A549 (cell line): ENCODE results near the gene CDK16. TPM values are rescaled to one million over a fixed set of nuclear protein-coding genes. Genes with fewer than 3 reads are reported as not detected.
A peak's percentile ranks its signal among the peaks of the same experiment; 100 is the strongest.

Experiments used
- ATAC-seq, 2 experiments: fragments of 200-7000 bp in 1 of 2; fragments of >200 bp in 1 of 2; cut with Nextera tagmentation in 1 of 2; cut with Tn5 transposase in 1 of 2; 3 replicates each; pipeline versions ENCODE4 v1.8.0 to v1.9.1; 2018 to 2020; ENCODE audit warnings: mild to moderate bottlenecking in 1 of 2, moderate library complexity in 1 of 2
- CTCF ChIA-PET: fragments of 300-600 bp; sonication (Branson Sonifier 250); formaldehyde crosslinking; extraction: SDS; loops from one replicate; lab custom pipeline; 2021; ENCODE audit warnings: antibody characterized with exemption, inconsistent platforms; lab: Yijun Ruan, JAX
- POLR2A ChIA-PET: fragments of 350-600 bp; formaldehyde crosslinking; extraction: SDS; loops from one replicate; lab custom pipeline; 2021; ENCODE audit warnings: antibody characterized with exemption, inconsistent platforms; lab: Yijun Ruan, JAX
- DNase-seq, 2 experiments: peaks; one replicate each; pipeline versions ENCODE4 v3.0.0 to v3.0.0-alpha.2; 2011 to 2016; ENCODE audit warnings: low read depth in 1 of 2, low spot score in 1 of 2
- FAIRE-seq: peaks from 2 replicates; lab custom pipeline; 2011; peaks lifted over from hg19 to GRCh38; lab: Jason Lieb, UNC
- H3K27ac ChIP-seq, 2 experiments: fragments of >200 bp; sonication (Bioruptor Twin); formaldehyde crosslinking; 3 replicates each; pipeline ENCODE4 v1.5.1; 2016 to 2017
- H3K4me1 ChIP-seq: fragments of >200 bp; sonication (Bioruptor Twin); formaldehyde crosslinking; 3 replicates; pipeline ENCODE4 v1.6.1; 2016
- H3K4me2 ChIP-seq: fragments of >200 bp; sonication (Bioruptor Twin); formaldehyde crosslinking; 3 replicates; pipeline ENCODE4 v1.6.1; 2016
- H3K4me3 ChIP-seq: fragments of >200 bp; sonication (Bioruptor Twin); formaldehyde crosslinking; 3 replicates; pipeline ENCODE4 v1.5.1; 2016
- H3K9me3 ChIP-seq: fragments of >200 bp; sonication (Bioruptor Twin); formaldehyde crosslinking; 3 replicates; pipeline ENCODE4 v1.6.1; 2016
- BHLHE40 ChIP-seq: IDR thresholded peaks from 2 replicates; pipeline ENCODE4 v1.6.1; 2012; ENCODE audit warnings: low read depth, low read length, inconsistent platforms
- CBX8 ChIP-seq: fragments of 200-600 bp; sonication (generic); IDR thresholded peaks from 2 replicates; pipeline ENCODE4 v1.6.1; 2016
- CHD2 ChIP-seq: fragments of 150-350 bp; IDR thresholded peaks from 2 replicates; pipeline ENCODE4 v1.6.1; 2014; ENCODE audit warnings: low read length; ENCODE audit not compliant: partially characterized antibody
- EHF ChIP-seq: fragments of 250-450 bp; sonication (Bioruptor Pico); IDR thresholded peaks from 2 replicates; pipeline ENCODE4 v1.5.0; 2020; ENCODE audit warnings: mild to moderate bottlenecking
- EP300 ChIP-seq, 2 experiments: fragments of >200 bp; sonication (Bioruptor Twin); formaldehyde crosslinking; IDR thresholded peaks; 2 replicates in 1 of 2; 3 replicates in 1 of 2; pipeline ENCODE4 v1.6.1; 2016 to 2017
- FOSB ChIP-seq: fragments of 250-450 bp; sonication (Bioruptor Pico); IDR thresholded peaks from 2 replicates; pipeline ENCODE4 v1.5.0; 2020; ENCODE audit warnings: mild to moderate bottlenecking, moderate library complexity
- GATA3 ChIP-seq: IDR thresholded peaks from 2 replicates; pipeline ENCODE4 v1.6.1; 2012; ENCODE audit warnings: borderline replicate concordance
- HES2 ChIP-seq: fragments of >200 bp; sonication (Bioruptor Twin); formaldehyde crosslinking; IDR thresholded peaks from 2 replicates; pipeline ENCODE4 v1.6.1; 2016
- HOXA7 ChIP-seq: fragments of 250-450 bp; sonication (Bioruptor Pico); IDR thresholded peaks from 2 replicates; pipeline ENCODE4 v1.5.0; 2020; ENCODE audit warnings: mild to moderate bottlenecking, moderate library complexity
- HOXB13 ChIP-seq: fragments of 250-450 bp; sonication (Bioruptor Pico); IDR thresholded peaks from 2 replicates; pipeline ENCODE4 v1.5.0; 2020; ENCODE audit warnings: low read depth, mild to moderate bottlenecking, moderate library complexity
- JUN ChIP-seq, 2 experiments: fragments of >200 bp; sonication (Bioruptor Twin); formaldehyde crosslinking; IDR thresholded peaks; 2 replicates in 1 of 2; 3 replicates in 1 of 2; pipeline ENCODE4 v1.6.1; 2016 to 2017
- JUNB ChIP-seq: fragments of >200 bp; sonication (Bioruptor Twin); formaldehyde crosslinking; IDR thresholded peaks from 2 replicates; pipeline ENCODE4 v1.6.1; 2016
- KDM1A ChIP-seq: fragments of 200-600 bp; sonication (generic); IDR thresholded peaks from 2 replicates; pipeline ENCODE4 v1.6.1; 2016; ENCODE audit warnings: low read depth, mild to moderate bottlenecking
- MAFK ChIP-seq: fragments of 450-650 bp; IDR thresholded peaks from 2 replicates; pipeline ENCODE4 v1.6.1; 2014; ENCODE audit not compliant: partially characterized antibody
- MAX ChIP-seq: IDR thresholded peaks from 2 replicates; pipeline ENCODE4 v1.6.1; 2012
- MYC ChIP-seq: IDR thresholded peaks from 2 replicates; pipeline ENCODE4 v1.6.1; 2012; ENCODE audit warnings: mild to moderate bottlenecking, inconsistent platforms, low read length, improper control_type of control experiment, borderline replicate concordance
- PHF8 ChIP-seq: fragments of 200-600 bp; sonication (generic); IDR thresholded peaks from 2 replicates; pipeline ENCODE4 v1.6.1; 2016; ENCODE audit warnings: low read depth, mild to moderate bottlenecking, antibody characterized with exemption, moderate library complexity, borderline replicate concordance
- POLR2A ChIP-seq: IDR thresholded peaks from 2 replicates; pipeline ENCODE4 v1.6.1; 2012; ENCODE audit warnings: mild to moderate bottlenecking, low read length
- RFX5 ChIP-seq: fragments of 450-650 bp; IDR thresholded peaks from 2 replicates; pipeline ENCODE4 v1.7.1; 2014; ENCODE audit warnings: antibody characterized with exemption, mild to moderate bottlenecking, moderate library complexity
- RNF2 ChIP-seq: fragments of 200-600 bp; sonication (generic); IDR thresholded peaks from 2 replicates; pipeline ENCODE4 v1.6.1; 2016; ENCODE audit warnings: low read depth, mild to moderate bottlenecking, antibody characterized with exemption, moderate library complexity, borderline replicate concordance
- WGBS: methylation state at CpG from one replicate; pipeline ENCODE4 v1.1.6; 2017; ENCODE audit errors: missing lambda C conversion rate; 5-methylcytosine and 5-hydroxymethylcytosine counted together
- polyA minus RNA-seq: library from RNA; depleted of rRNA, polyadenylated mRNA; stranded (reverse); fragments of >200 nt; gene quantifications from 2 replicates; pipeline ENCODE4 v1.2.3, GENCODE V29; 2011; rRNA and poly(A)+ RNA removed
- polyA plus RNA-seq, 4 experiments: library from polyadenylated mRNA; depleted of rRNA in 3 of 4; stranded (reverse); fragments of >200 nt; fragmentation: RNase III in 1 of 4; extraction: RNeasy Plus Mini Kit Qiagen cat#74134 plus additional on column Dnase treatment in 1 of 4; gene quantifications; 2 replicates in 3 of 4; 3 replicates in 1 of 4; pipeline ENCODE4 v1.2.3, GENCODE V29; 2011 to 2017
- TF ChIP-seq, protein P1 (sequence below): fragments of 250-450 bp; sonication (Bioruptor Pico); IDR thresholded peaks from 2 replicates; pipeline ENCODE4 v1.5.0; 2021; ENCODE audit warnings: mild to moderate bottlenecking, moderate library complexity, borderline replicate concordance
- TF ChIP-seq, protein P2 (sequence below): fragments of >200 bp; sonication (Bioruptor Twin); formaldehyde crosslinking; IDR thresholded peaks from 3 replicates; pipeline ENCODE4 v1.6.1; 2016

The CDK16 gene
- 111 and 121 TPM in 2 replicates for polyA plus RNA-seq (2011; rRNA removed)
- polyA plus RNA-seq (2012; cell fraction: cytosol; rRNA removed) = 141 and 147 TPM in 2 replicates
- 280 and 320 TPM in 2 replicates for polyA plus RNA-seq (2012; cell fraction: nucleus; rRNA removed)
- polyA plus RNA-seq (2017; fragmentation: RNase III; extraction: RNeasy Plus Mini Kit Qiagen cat#74134 plus additional on column Dnase treatment) = 101 to 115 TPM (median 105 TPM) in 3 replicates
- polyA minus RNA-seq = 268 and 280 TPM in 2 replicates

- CTCF ChIA-PET = interaction anchor here (0.9 to 1.1 kb wide), 4 partner anchors 17 to 305 kb away, joined by 3 to 4 read pairs (median 3); no protein-coding TSS in a partner anchor
- TF ChIP-seq BHLHE40 (peak; percentile 67), JUN (IDR thresholded peaks at IDR 0.05) (peak in 1 of 2 experiments; percentile 75; a peak in 3 of 5 replicates), MYC (no peak), GATA3 (peak; percentile 70), PHF8 (peak; percentile 54; the same call in 1 of the 2 replicates), EP300 (IDR thresholded peaks at IDR 0.05) (no peak), CBX8 (no peak), POLR2A (peak; percentile 90), MAX (peak; percentile 71), EHF (CRISPR knock-in tag) (no peak)
- TF ChIP-seq, protein P1, sequence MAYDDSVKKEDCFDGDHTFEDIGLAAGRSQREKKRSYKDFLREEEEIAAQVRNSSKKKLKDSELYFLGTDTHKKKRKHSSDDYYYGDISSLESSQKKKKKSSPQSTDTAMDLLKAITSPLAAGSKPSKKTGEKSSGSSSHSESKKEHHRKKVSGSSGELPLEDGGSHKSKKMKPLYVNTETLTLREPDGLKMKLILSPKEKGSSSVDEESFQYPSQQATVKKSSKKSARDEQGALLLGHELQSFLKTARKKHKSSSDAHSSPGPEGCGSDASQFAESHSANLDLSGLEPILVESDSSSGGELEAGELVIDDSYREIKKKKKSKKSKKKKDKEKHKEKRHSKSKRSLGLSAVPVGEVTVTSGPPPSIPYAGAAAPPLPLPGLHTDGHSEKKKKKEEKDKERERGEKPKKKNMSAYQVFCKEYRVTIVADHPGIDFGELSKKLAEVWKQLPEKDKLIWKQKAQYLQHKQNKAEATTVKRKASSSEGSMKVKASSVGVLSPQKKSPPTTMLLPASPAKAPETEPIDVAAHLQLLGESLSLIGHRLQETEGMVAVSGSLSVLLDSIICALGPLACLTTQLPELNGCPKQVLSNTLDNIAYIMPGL (CRISPR knock-in tag) = 0 out of 2 replicates have a peak, but pooled peaks have one; percentile 36
- TF ChIP-seq, protein P2, sequence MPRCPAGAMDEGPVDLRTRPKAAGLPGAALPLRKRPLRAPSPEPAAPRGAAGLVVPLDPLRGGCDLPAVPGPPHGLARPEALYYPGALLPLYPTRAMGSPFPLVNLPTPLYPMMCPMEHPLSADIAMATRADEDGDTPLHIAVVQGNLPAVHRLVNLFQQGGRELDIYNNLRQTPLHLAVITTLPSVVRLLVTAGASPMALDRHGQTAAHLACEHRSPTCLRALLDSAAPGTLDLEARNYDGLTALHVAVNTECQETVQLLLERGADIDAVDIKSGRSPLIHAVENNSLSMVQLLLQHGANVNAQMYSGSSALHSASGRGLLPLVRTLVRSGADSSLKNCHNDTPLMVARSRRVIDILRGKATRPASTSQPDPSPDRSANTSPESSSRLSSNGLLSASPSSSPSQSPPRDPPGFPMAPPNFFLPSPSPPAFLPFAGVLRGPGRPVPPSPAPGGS = 0 out of 3 replicates have a peak, but pooled peaks have one; percentile 19
- TF ChIP-seq, all 56 proteins: peak for 8
- H3K4me1 ChIP-seq = peaks cover 28% of the 10 kb centered on the region
- H3K9me3 ChIP-seq = no peaks in the 10 kb centered on the region
- FAIRE-seq (peak; percentile 65), DNase-seq (peak; percentile 82 to 86), ATAC-seq (peak; percentile 64 to 74)
- peak within 1 kb of the TSS; percentile 98 for H3K4me2 ChIP-seq
- 0% methylated on average over 24 of the region's 61 CpGs for WGBS
- H3K4me3 ChIP-seq = peak within 1 kb of the TSS; percentile 100
- peak within 1 kb of the TSS; percentile 100 for H3K27ac ChIP-seq
- POLR2A ChIA-PET = interaction anchor here (0.6 to 3.5 kb wide), 13 partner anchors 10 to 1380 kb away, joined by 3 to 43 read pairs (median 4); partner anchors contain the start of genes ELK1, NDUFB11, RBM10 and USP11
Observed at GRCh38 chrX:47218280-47218919, at the start of gene CDK16. CDK16 (plus strand) TSS chrX:47218681; CDS start chrX:47223558, 4,877 bp downstream.

GRCh38 chrX:47169273-47169672 is 49.2 kb upstream of the CDK16 start:
- DNase-seq (no peak), ATAC-seq (no peak; a peak in 1 of 6 replicates), FAIRE-seq (no peak)
- H3K9me3 ChIP-seq = no peaks in the 10 kb centered on the region
- TF ChIP-seq CHD2 (no peak), KDM1A (no peak), FOSB (CRISPR knock-in tag) (no peak), MAFK (no peak), RNF2 (no peak), JUNB (no peak), HES2 (no peak), PHF8 (no peak), HOXB13 (CRISPR knock-in tag) (no peak), HOXA7 (CRISPR knock-in tag) (no peak), MAX (no peak), RFX5 (no peak)
- WGBS = 100% methylated on average over 2 of the region's 19 CpGs
- ChIA-PET POLR2A (no interaction called here), CTCF (no interaction called here)
- H3K4me2 ChIP-seq = no peak overlapping the region
- H3K27ac ChIP-seq = no peak overlapping the region
- no peaks in the 10 kb centered on the region for H3K4me1 ChIP-seq
- H3K4me3 ChIP-seq = no peak overlapping the region
